Embryonic facial prominence (tissue), 1 donor: ENCODE measurements around the gene SLC36A3.

Source experiments
- DNase-seq: peaks from one replicate; pipeline ENCODE4 v3.0.0-alpha.2; 2016; ENCODE audit errors: extremely low spot score

Gene SLC36A3

GRCh38 chr5:151298063-151298855 lies 5.3 kb downstream of the SLC36A3 start:
- no peak for DNase-seq

DNA sequence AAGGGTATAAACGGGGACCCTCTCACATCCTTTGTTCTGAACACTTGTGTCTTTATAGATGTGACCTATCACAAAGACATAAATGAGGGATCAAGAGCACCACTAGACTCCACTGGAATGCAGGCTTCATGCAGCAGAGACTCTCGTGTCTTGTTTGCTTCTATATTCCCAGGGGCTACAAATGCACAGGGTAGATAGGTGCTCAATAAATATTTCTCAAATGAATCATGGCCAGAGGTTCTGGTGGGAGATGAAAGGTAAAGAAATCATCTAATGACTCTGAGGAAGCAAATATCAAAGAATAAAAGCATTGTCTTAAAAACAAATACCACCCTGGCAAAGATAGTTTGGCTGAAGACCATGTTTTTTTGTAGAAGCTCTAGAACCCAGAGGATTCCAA lies 6.6 kb downstream of the SLC36A3 start:
- DNase-seq = no peak

GRCh38 chr5:151296478-151296830 lies 7.1 kb downstream of the SLC36A3 start:
- no peak for DNase-seq

GRCh38 chr5:151295791-151296477 lies 7.6 kb downstream of the SLC36A3 start:
- no peak for DNase-seq

DNA sequence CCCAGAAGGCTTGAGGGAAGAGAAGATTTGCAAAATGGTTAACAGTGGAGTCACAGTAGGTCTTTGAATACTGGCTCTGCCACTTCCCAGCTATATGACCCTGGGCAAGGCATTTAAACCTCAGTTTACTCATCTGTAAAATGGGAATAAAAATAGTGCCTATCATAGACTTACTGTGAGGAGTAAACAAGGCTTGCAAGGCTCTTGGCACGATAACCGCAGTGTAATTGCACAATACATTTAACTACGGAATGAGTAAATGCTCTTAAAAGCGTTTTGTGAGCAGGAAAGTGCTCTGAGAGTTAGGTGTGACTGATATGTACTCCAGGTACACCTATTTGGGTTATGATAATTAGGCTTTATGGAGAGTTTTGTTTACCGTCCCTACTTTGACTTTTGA lies 8.4 kb downstream of the SLC36A3 start:
- no peak for DNase-seq

DNA sequence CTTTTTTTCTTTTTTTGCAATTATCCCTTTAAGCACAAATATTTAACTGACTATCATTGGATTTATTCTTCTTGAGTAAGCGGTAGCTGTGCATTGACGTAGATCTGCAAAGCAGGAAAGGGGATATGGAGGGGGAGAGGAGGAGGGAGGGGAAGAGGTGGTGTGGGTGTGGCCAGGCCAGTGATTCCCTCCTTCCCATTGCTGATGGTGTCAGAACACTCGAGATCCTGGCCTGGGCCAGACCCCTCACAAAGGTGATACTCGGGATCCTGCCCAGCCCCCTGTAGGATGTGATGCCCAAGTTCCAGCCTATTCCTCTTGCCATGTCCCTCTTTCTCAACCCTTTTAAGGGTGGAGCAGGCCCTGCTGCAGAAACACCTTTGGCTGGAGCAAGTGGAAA lies 9.9 kb downstream of the SLC36A3 start:
- no peak for DNase-seq

GRCh38 chr5:151288180-151288579 lies 15.4 kb downstream of the SLC36A3 start:
- no peak for DNase-seq

GRCh38 chr5:151286246-151286645 lies 17.3 kb downstream of the SLC36A3 start:
- DNase-seq = no peak

DNA sequence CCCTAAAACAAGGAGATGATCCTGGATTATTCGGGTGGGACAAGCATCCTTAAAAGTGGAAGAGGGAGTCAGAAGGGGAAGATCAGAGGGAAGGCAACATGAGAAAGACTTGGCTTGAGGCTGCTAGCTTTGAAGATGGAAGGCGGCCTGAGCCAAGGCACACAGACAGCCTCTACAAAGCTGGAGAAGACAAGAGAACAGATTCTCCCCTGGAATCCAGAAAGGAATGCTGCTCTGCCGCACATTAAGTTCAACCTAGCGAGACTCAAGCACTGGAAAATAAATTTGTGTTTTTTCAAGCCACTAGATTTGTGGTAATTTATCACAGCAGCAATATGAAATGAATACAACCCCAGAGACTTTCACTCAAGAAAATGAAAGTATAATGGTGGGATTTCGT lies 17.9 kb downstream of the SLC36A3 start:
- no peak for DNase-seq

GRCh38 chr5:151284392-151284967 lies 19.1 kb downstream of the SLC36A3 start:
- no peak for DNase-seq

DNA sequence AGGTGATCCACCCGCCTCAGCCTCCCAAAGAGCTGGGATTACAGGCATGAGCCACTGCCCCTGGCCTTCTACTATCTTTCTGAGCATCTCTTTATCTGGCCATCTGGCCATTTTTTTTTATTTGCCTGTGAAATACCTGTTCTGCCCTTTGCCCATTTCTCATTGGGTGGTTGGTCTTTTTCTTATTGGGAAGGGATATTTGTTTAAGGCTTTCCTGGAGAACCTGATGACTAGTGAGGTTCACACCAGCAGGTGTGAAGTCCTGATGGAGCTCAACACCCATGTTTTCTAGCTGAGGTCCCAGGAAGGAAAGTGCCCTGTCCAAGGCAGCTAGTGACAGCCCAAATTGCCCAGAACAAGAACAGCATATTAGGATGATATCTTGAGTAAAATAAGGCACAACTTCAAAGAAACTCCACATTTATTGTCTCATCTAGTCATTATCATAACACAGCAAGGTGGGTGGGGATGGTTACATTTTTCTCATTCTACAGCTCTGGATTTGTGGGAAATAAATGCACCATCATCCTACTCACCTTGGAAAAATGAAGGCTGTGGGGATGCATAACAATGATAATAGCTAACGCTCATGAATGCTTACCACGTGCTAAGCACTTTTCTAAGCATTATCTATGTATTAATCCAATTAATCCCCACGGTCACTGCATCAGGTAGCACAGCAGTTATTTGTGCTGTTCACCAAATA lies 20.3 kb downstream of the SLC36A3 start:
- DNase-seq = no peak

DNA sequence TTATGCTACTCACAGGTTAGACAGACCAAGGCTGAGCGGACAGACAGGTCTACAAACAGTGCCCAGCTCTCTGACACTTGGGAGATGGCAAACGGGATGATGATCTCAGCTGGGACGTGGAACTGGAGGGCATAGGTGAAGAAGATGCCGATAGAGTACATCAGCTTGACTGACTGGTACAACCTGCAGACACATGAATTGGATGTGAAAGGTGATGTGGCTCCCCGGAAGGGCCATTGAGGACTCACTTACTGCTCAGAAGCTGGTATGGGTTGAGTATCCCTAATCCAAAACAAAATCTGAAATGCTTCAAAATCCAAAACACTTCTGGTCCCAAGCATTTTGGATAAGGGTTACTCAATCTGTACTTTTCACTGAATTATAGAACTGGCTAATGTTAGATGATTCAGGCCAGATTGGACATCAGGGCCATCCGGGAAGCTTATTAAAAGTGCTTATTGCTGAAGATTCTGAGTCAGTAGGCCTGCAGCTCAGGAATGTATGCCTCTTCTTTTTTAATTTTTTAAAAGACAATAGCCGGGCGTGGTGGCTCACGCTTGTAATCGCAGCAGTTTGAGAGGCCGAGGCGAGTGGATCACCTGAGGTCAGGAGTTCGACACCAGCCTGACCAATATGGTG lies 22.4 kb downstream of the SLC36A3 start:
- DNase-seq = no peak

DNA sequence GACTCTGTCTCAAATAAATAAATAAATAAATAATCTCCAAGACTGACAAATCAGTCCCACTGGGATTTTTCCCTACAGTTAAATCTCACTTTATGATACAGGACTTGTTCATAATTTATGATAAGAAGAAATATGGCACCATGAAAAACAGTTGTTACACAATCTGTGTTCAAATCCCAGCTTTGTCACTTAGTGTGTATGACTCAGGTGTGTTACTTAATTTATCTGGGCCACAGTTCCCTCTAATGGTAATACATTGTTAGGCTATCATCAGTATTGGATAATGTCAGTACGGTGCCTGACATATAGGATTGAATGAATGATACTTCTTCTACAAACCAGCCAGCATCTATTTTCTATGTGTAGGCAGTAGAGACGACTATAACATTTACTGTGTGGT lies 23.1 kb downstream of the SLC36A3 start:
- no peak for DNase-seq

DNA sequence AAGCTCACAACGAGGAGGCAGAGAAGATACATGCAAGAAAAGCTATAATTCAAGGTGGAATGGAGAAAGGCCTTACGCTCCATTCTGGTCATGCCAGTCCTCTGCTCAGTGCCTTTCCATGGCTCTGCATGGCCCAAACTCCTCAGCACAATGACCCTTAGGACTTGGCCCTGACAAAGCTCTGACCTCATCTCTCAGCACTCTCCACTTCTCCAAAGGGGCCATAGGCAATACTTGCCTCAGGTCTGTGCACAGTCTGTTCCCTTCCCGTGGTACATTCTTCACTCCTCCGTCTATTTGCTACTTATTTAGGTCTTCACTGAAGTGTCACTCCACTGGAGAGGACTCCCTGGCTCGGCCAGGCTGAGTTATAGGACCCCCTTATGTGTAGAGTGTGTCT lies 24.7 kb downstream of the SLC36A3 start:
- DNase-seq = no peak

- DNase-seq = no peak
Observed at GRCh38 chr5:151275803-151276202, 27.8 kb downstream of the SLC36A3 start.

DNA sequence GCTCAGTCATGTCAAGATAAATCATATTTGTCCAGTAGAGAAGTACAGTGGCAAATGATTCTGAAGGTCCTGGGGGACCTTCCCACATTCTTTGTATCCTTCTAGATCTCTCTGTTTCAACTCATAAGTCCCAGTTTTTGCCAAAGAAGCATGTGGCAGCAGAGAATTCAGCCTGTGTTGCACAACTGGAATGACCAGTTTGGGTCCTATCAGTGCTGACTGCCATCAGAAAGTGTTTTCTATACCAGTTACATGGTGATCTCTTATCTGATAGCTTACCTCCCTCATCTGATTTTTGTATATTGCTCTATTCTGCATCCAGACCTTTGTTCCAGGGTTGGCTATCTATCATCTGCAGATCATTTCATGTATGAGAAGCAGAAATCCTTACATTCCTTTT lies 28.9 kb downstream of the SLC36A3 start:
- DNase-seq = no peak

GRCh38 chr5:151271336-151271735 lies 32.2 kb downstream of the SLC36A3 start:
- DNase-seq = no peak

DNA sequence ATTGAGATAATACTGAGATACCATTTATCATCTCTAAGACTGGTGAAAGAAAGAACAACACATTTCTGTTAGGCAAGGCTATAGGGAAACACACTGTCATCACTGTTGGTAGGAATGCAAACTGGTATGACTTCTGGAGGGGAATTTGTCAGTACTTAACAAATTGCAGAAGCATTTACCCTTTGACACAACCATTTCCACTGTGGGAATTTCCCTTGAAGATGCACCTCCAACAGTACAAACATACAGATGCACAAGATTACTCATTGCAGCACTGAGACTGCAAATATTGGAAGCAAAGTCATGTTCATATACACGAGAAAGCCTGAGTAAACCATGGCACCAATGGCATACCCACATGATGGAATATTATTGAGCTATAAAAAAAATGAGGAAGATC lies 33.0 kb downstream of the SLC36A3 start:
- no peak for DNase-seq

GRCh38 chr5:151267491-151268260 lies 35.9 kb downstream of the SLC36A3 start:
- no peak for DNase-seq

- no peak for DNase-seq
Observed at GRCh38 chr5:151264113-151264512, 39.5 kb downstream of the SLC36A3 start.

- DNase-seq = no peak
Observed at GRCh38 chr5:151262532-151262931, 41.0 kb downstream of the SLC36A3 start.
